GM19351 (cell line): ENCODE data around the gene ADGRL4.
"Not testable (repeated sequence)": the region's sequence is repeated elsewhere in the genome, so short reads cannot be mapped to it uniquely, and the experiment has no call there.

ENCODE experiments used
- ATAC-seq: cut with Tn5 transposase; IDR thresholded peaks from one replicate; pipeline ENCODE4 v1.9.1; 2021; ENCODE audit warnings: mild to moderate bottlenecking, moderate library complexity; ENCODE audit not compliant: unreplicated experiment

Gene ADGRL4

DNA sequence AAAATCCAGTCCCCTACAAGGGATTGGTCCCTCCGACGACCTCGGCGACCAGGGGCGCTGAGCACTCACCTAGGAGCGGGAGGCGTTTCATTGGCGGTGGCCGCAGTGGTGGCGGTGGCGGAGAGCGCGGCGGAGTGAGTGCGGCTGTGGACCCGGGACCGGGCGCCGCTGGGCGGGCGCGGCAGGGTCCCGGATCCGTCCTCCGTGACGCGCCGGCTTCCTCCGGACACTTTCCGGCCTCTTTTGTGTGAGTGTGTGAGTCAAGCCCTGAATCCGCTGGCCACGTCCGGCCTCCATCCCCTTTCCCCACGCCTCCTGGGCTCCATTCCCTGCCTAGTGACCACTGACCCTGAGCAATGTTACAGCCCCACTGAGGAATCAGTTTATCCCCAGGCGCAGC, at the start of gene ADGRL4:
TSS of gene ADGRL4 (minus strand) at position 167 of the 400 bp plus-strand sequence. CDS start at position 91, 76 bp downstream.
- ATAC-seq = no peak

DNA sequence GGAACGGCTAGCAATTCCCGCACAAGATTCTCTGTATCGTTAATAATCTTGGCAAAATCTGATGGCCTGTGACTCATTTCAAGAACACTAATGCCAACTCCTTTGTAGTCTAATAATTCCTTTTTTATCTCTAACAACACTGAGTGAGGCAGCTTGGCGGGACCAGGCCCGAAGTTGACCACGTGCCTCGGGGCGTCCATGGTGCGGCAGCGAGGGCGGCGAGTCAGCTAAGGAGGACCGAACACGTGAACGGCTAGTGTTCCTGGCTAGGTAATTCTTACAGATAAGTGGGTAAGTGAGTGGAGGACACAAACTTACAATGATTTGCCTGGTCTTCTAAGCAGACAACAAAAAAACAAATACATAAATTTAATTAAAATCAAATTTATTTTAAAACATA, 49.3 kb upstream of the ADGRL4 start:
- no peak for ATAC-seq

DNA sequence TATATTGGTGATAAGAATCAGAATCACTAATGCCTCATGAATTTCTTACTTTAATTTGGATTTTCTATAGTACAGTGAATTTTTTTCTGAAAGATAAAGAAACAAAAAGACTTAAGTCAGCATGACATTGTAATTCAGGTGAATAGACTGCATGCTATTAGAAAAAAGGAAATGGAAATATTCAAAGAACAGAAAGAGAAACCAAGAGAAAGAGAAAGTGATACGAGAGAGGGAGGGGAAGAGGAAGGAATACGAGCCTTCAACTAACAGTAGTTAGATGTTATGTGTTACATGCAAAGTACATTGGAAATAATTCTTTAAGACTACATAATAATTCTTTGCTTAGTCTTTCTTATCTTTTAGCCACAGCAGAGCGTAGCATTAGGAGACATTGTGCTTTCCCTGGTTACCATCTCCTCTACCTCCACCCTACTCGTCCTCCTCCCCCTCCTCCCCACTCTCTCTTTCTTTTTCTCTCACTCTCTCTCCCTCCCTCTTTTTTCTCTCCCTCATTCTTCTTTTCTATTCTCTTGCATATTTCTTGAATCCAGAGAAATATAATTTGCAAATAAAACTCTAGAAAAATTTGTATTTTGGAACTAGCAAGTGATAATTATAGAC, 46.4 kb upstream of the ADGRL4 start:
- ATAC-seq = peak; percentile 98

DNA sequence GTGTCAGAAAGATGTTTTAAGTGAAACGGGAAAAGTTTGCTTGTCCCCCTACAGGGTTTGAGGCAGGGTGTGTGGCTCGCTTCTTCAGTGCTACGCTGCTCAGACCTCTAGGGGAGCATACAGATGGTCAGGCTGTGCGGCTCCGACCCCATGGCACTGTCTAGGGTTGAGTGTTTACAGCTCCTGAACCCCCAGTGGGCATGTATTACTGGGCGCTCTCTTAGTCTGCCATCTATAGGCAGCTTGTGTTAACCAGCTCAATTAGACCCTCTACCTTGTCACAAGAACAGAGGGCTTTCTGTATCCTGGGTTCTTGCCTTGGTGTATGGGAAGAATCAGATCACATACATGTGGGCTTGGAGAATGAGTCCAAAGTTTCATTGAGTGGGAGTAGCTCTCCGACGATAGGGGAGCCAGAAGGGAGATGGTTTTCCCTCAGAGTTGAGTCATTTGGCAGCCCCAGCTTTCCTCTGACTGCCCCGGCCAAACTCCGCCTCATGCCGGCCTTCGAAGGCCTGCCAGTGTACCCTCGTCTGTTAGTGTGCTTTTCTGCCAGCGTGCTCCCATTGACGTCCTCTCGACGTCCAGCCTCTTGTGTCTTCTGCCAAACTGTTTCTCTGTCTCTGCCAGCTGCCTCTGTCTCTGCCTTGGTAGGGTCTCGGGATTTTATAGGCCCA, 38.6 kb upstream of the ADGRL4 start:
- ATAC-seq = no peak

DNA sequence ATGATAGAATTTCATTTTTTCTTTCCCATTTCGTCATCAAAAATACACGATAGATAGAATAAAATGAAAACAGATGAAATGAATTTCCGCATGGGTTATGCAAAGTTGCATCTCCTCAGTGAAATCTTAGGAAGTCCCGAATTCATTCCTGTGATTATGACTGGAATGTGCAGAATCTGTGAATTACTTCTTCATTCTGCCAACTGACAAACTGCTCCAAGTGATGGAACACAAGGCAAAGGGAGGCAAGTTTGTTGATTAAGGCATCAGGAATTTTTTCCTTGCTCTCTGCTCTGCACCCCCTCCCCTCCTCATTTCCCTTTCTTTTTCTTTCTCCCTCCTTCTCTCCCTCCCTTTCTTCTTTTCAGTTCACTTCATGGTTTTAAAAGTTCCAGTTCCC, 37.0 kb upstream of the ADGRL4 start:
- no peak for ATAC-seq

DNA sequence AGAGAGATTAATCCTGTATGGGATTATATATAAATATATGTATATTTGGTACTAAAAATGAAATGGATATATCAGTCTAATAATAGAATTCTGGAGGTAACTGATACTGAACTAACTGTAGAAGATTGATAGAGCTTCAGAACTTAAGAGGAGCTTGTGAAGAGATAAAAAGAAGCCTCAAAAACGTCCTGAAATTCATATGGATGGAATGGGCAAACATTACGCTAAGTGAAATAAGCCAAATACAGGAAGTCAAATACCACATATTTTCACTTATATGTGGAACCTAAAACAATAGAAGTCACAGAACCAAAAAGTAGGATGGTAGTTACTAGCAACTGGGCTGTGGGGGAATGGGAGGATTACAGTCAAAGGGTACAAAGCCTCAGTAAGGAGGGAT, 36.0 kb upstream of the ADGRL4 start:
- ATAC-seq = no peak

DNA sequence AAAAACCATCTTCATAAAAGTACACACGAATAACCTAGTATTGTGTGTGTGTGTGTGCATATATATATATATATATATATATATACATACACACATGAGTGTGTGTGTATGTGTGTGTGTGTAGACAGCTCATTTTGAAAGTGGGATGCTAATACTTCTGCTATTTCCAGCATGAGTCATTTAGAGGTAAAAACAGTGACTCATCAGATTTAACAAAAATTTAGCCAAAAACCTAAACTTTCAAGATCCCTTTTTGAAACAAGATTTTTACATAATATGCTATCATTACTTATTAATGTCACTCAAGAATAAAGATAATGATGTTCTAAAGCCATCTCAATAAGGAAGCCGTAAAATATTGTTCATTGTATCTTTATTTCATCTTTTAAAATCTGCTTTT, 35.6 kb upstream of the ADGRL4 start:
- ATAC-seq = peak; percentile 66

DNA sequence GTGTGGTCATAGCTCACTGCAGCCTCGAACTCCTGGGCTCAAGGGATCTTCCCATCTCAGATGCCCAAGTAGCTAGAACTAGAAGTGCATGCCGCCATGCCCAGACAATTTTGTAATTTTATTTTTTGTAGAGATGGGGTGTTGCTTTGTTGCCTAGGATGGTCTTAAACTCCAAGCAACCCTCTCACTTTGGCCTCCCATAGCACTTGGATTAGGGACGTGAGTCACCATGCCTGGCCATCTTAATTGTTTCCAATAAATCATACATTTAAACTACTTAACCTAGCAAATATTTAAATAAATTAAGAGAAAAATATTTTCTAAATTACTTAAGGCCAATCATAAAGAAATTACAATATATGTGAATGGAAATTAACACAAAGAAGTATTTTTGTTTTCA, 35.1 kb upstream of the ADGRL4 start:
- ATAC-seq = no peak

DNA sequence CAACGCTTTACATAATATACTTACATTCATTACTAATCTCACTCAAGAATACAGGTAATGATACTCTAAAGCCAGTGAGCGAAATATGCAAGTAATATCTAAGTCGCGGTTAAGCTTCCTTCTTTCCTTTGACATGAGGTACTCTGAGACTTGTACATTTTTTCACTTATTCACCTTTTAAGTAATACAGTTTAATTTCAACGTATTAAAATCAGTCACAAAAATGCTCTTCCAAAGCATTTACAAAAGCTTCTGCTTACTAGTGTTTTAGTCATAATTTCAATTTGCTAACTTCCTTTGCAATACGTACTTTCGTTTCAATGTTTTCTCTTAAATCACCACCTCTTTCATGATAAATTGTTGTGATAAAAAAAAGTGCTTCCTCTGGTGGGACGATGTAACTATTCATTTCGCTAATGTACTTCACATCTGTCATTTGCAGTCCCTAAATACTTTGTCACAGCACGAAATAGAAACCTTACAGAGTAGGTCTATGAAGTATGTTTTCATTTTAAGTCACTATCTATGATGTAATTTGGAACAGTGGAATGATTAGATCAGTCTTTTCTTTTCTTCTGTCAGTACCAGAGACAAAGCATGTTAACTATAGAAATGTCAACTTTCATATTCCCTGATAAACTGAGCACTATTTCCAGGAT, 34.0 kb upstream of the ADGRL4 start:
- ATAC-seq = peak; percentile 86

DNA sequence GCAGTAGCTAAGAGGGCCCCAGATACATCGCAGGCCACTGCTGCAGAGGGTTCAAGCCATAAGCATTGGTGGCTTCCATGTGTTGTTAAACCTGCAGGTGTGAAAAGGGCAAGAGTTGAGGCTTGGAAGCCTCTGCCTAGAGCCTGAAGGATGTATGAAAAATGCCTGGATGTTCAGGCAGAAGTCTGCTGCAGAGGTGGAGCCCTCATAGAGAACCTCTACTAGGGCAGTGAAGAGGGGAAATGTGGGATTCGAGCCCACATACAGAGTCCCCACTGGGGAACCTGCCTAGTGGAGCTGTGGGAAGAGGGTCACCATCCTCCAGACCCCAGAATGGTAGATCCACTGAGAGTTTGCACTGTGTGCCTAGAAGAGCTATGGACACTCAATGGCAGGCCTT, 30.6 kb upstream of the ADGRL4 start:
- no peak for ATAC-seq

DNA sequence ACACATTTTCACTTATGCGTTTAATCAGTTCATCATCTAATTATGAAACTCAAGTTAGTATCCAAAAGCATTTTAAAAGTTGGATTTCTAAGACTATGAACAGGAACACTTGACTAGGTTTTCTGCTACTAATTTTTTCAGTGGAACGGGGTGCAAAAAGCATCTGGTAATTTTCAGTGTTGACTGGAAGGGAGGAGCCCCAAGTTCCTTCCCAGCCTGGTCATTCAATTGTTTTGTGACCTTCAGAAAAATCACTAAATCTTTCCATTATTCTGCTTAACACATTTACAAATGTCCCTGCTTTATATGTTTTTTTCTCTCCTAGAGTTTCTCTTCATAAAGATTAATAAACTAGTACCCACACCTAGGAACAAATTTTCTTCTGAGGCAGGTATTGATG, 6.0 kb upstream of the ADGRL4 start:
- ATAC-seq = no peak

DNA sequence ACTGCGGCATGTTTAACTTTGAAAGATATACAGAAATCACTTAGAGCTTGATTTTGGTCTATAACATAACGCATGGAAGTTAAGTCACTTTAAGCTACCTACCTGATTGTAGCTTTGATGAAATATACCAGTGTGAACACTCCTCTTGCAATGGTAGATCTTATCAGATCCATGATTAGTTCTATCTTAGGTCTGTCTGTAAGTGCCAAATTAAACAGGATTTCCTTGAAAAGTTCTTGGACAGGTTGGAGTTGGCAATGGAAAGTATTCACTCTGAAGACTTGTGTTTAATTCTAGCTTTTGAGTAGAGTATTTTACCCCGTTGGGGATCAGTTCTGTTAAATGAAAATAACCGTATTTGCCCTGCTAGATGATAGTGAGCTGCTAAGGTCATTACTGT, 4.1 kb upstream of the ADGRL4 start:
- ATAC-seq = no peak

DNA sequence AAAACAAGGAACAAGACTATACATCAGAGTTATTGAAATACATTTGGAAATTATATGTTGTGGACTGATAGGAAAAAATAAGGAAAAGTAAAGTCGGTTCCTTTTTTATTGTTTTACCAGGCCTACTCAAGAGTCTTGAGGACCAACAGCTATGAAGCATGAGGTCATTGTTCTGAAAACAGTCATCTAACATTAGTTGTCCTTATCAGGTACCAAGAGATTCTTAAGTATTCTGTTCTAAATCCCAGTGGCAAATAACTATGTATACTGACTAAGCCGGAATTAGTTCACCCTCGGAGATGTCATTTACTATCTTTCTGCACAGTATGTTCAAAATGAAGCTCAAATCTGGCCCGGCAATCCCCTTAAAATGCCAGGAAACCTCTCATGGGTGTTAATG, 585 bp downstream of the ADGRL4 start:
- ATAC-seq = no peak

DNA sequence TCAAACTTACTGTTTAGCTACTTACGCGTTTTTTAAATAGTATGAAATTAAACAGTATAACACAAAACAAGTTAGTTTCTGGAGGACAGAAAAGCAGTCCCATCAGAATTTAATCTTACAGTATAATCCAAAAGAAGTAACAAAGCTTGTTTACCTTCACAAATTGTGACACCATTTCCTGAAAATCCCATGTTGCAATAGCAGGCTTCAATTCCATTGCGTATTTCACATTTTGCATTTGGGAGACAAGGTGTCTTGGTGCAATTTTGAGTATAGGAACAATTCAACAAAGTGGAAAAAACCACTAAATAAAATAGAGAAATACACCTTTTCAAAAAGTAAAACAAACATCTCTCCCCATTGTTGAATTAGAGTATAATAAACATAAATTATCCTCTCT, 1.6 kb downstream of the ADGRL4 start:
- ATAC-seq = no peak

DNA sequence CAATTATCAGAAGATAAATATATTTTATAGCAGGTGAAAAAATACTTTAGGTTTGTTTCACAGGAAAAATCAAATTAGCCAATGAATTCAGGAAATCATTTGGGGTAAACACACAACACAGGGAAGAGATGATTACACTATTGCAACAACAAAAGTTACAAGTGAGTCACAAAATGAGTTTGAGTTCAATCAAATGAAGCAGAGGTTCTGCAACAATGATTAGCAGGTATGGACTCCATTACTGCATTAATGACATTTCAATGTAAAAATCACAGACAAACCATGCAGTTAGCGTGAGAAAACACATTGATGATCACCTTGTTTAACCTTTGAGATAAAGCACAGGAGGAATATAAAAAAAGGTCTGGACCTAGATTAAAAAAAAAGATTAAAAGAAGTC, 9.7 kb downstream of the ADGRL4 start:
- ATAC-seq = no peak

DNA sequence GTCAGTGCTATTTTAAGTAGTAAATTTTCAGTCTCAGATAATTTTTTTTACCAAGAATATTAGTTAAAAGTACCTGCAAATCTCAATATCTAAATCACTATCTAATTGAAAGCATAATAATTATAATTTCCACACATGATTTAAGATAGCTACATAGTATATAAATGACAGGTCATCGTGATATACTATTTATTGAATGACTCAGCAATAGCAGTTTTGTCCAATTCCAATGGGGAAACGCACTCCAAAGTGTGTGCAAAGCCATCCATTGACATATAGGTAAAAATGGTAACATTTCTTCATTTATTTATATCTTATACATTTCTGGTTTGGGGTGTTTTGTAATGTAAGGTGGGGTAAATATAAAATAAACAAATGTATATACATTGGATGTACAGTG, 19.5 kb downstream of the ADGRL4 start:
- no peak for ATAC-seq

DNA sequence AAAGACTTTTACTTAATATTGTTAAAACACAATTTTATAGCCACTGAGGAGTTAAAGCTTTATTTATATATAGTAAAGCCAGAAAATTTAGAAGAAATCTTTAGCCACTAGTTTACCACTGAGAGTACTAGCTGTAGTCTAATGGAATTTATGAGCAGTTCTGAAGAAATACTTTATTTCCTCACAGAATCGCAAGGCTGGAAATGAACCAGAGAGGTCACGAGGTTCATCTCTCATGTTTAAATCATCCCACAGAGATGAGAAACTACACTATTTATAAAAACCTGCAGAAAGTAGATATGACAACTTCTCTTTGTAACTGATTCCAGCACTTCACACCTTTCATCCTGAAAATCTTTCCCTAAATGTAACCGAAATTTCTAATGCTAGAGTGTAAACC, 26.0 kb downstream of the ADGRL4 start:
- ATAC-seq = no peak

DNA sequence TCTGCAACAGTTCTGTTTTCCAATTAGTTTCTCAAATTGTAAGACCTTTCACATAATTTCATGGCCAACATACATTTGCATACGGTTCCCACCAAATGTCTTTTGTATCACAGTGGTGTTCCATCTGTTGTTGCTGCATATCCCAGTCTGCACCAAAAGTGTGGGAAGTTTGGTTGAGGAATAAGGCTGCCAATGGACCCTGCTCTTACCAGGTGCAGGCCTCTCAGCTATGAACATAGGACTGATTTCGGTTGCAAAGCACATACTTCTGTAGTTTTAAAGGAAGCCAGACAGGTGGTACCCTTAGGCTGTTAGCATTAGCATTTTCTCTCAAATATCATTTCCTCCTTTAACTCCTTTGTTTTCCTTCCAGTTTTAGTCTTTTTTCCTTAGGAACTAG, 33.8 kb downstream of the ADGRL4 start:
- ATAC-seq = no peak

DNA sequence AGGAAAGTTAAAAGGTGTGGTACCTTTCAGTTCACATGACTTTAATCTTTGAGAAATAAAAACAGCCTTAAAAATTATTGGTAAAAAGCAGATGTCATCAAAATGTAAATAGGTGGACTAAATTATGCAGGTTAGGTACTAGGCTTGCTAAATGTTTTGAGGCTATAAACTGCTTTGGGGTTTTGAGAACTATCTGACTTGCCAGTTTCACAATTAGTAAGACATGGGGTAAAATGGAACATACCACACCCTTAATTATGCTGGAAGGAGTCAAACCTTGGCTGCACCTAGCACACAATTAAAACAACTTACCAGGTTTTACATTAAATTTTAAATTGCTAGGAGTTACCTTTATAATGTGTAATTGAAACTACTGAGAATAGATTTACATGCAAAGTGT, 39.4 kb downstream of the ADGRL4 start:
- ATAC-seq = not testable (repeated sequence)

DNA sequence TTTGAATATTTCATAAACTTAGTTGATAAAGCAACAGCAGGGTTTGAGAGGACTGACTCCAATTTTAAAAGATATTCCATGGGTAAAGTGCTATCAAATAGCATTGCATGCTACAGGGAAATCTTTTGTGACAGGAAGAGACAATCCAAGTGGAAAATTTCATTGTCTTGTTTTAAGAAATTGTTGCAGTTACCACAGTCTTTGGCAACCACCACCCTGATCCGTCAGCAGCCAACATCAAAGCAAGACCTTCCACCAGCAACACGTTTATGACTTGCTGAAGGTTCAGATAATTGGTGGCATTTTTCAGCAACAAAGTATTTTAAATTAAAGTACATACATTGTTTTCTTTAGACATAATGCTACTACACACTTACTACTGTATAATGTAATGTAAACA, 47.8 kb downstream of the ADGRL4 start:
- ATAC-seq = no peak

DNA sequence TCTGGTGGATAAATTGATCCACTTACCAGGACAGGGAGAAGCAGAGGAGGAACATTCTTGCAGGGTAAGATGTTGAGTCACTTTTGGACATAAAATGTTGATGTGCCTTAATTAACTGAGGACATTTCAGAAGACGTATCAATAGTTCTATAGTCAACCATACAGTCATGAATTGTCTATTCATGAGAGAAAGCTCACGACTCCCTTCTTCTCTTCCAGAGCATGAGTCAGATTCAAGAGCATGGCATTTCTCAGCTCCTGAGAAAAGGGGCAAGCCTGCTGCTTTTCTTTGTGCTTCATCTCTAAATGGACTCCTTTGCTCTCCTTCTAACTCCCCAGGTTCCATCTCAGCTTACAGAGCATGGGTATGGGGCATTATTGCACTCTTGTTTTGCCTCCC, 55.7 kb downstream of the ADGRL4 start:
- ATAC-seq = no peak

DNA sequence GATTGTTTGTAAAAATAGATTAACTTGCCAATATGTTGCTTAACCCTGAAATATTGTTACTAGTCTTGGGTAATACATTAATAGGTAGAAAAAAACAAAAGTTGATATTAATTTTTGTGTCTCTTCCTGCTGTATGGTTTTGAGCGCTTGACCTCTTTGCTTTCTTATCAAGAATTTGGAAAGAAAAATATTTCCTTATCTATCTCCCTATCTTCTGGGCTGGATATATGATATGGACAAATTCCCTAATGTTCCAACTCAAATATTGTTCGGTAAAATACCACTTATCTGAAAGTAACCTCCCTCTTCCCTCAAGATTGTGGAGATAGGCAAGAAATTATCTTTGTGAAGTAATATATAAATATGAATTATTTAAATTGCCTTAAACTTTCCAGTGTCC, 57.3 kb downstream of the ADGRL4 start:
- no peak for ATAC-seq
